GM12891 (cell line): ENCODE data around the gene PAQR8.

Experiments used
- PAX5 ChIP-seq: IDR thresholded peaks from 2 replicates; pipeline ENCODE4 v1.6.1; 2011; ENCODE audit warnings: low read length, moderate library complexity, mild to moderate bottlenecking; ENCODE audit not compliant: insufficient read depth, severe bottlenecking
- POLR2A ChIP-seq: IDR thresholded peaks from 2 replicates; pipeline ENCODE4 v1.6.1; 2011; ENCODE audit warnings: low read depth, low read length, control low read depth
- TAF1 ChIP-seq: IDR thresholded peaks from 2 replicates; pipeline ENCODE4 v1.6.1; 2011; ENCODE audit warnings: low read depth, low read length, control low read depth

GRCh38 chr6:52416629-52417151 lies 54.7 kb downstream of the PAQR8 start:
- no peak for TF ChIP-seq POLR2A
- no peak for TF ChIP-seq TAF1
- no peak for TF ChIP-seq PAX5
